ENCODE results near the gene CHURC1.

CHURC1 gene

DNA sequence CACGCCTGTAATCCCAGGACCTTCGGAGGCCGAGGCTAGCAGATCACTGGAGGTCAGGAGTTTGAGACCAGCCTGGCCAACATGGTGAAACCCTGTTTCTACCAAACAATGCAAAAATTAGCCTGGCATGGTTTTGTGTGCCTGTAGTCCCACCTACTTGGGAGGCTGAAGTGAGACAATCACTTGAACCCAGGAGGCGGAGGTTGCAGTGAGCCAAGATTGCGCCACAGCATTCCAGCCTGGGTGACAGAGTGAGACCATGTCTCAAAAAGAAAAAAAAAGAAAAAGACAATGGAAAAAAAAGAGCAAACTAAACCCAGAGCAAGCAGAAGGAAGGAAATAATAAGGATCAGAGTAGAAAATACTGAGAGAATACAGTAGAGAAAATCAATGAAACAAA is 5.4 kb downstream of the CHURC1 start:
- H3K9me3 ChIP-seq (ENCODE audit: control insufficient read depth, insufficient read depth, low read depth, low read length), result no peaks in the 10 kb centered on the region
- no peak overlapping the region for H3K4me3 ChIP-seq (ENCODE audit: low read depth, low read length)
- H3K4me1 ChIP-seq (ENCODE audit: control insufficient read depth, insufficient read depth, low read length), result peaks cover 3% of the 10 kb centered on the region; the same call in 1 of the 2 replicates
- POLR2A ChIA-PET, result no interaction called here
- CTCF ChIA-PET, result interaction anchor here (0.6 kb wide), 1 partner anchor 23 kb away, joined by 3 read pairs; the partner anchor contains the start of gene GPX2
- H3K36me3 ChIP-seq (ENCODE audit: control insufficient read depth in 2 of 2, insufficient read depth in 1 of 2, low read length in 2 of 2), result peaks cover 7 to 12% of the 10 kb centered on the region in 2 experiments
- no peak overlapping the region for H3K27ac ChIP-seq (ENCODE audit: extremely low read depth, low read depth, low read length)
- no peak for TF ChIP-seq SP3 (tag by site-specific recombination; IDR thresholded peaks at IDR 0.05)
- TF ChIP-seq ZNF121 (tag by site-specific recombination; IDR thresholded peaks at IDR 0.05), result no peak
- TF ChIP-seq ZEB2 (tag by site-specific recombination; IDR thresholded peaks at IDR 0.05), result no peak
- TF ChIP-seq ZNF112 (tag by site-specific recombination; IDR thresholded peaks at IDR 0.05), result no peak
- no peak for TF ChIP-seq ZNF48 (tag by site-specific recombination; IDR thresholded peaks at IDR 0.05)
- TF ChIP-seq, protein P1, sequence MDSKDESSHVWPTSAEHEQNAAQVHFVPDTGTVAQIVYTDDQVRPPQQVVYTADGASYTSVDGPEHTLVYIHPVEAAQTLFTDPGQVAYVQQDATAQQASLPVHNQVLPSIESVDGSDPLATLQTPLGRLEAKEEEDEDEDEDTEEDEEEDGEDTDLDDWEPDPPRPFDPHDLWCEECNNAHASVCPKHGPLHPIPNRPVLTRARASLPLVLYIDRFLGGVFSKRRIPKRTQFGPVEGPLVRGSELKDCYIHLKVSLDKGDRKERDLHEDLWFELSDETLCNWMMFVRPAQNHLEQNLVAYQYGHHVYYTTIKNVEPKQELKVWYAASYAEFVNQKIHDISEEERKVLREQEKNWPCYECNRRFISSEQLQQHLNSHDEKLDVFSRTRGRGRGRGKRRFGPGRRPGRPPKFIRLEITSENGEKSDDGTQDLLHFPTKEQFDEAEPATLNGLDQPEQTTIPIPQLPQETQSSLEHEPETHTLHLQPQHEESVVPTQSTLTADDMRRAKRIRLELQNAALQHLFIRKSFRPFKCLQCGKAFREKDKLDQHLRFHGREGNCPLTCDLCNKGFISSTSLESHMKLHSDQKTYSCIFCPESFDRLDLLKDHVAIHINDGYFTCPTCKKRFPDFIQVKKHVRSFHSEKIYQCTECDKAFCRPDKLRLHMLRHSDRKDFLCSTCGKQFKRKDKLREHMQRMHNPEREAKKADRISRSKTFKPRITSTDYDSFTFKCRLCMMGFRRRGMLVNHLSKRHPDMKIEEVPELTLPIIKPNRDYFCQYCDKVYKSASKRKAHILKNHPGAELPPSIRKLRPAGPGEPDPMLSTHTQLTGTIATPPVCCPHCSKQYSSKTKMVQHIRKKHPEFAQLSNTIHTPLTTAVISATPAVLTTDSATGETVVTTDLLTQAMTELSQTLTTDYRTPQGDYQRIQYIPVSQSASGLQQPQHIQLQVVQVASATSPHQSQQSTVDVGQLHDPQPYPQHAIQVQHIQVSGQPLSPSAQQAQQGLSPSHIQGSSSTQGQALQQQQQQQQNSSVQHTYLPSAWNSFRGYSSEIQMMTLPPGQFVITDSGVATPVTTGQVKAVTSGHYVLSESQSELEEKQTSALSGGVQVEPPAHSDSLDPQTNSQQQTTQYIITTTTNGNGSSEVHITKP (tag by site-specific recombination; IDR thresholded peaks at IDR 0.05), result no peak
- TF ChIP-seq, protein P2, sequence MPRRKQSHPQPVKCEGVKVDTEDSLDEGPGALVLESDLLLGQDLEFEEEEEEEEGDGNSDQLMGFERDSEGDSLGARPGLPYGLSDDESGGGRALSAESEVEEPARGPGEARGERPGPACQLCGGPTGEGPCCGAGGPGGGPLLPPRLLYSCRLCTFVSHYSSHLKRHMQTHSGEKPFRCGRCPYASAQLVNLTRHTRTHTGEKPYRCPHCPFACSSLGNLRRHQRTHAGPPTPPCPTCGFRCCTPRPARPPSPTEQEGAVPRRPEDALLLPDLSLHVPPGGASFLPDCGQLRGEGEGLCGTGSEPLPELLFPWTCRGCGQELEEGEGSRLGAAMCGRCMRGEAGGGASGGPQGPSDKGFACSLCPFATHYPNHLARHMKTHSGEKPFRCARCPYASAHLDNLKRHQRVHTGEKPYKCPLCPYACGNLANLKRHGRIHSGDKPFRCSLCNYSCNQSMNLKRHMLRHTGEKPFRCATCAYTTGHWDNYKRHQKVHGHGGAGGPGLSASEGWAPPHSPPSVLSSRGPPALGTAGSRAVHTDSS (tag by site-specific recombination; IDR thresholded peaks at IDR 0.05), result no peak
- TF ChIP-seq ZNF140 (tag by site-specific recombination; IDR thresholded peaks at IDR 0.05), result no peak

DNA sequence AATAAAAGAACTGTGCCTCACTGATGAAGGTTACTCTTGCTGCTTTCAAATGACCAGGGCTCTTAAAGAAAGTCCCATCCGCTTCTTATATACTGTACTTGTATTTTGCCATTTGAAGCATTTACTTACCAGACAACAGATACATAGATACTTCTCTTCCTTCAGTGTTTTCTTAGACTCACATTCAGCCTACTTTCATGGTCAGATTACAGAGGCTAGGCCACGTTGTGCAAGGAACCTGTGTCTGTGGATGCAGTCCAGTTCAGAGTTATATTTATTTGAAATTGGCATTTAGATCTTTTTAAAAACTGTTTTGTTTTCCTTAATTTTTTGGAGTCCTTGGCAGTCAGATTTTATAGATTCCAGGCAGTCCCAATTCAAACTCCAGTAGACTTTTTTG is 6.2 kb downstream of the CHURC1 start:
- POLR2A ChIA-PET, result no interaction called here
- H3K4me1 ChIP-seq (ENCODE audit: control insufficient read depth, insufficient read depth, low read length), result no peaks in the 10 kb centered on the region
- H3K27ac ChIP-seq (ENCODE audit: extremely low read depth, low read depth, low read length), result no peak overlapping the region
- H3K9me3 ChIP-seq (ENCODE audit: control insufficient read depth, insufficient read depth, low read depth, low read length), result no peaks in the 10 kb centered on the region
- CTCF ChIA-PET, result interaction anchor here (0.6 to 1.7 kb wide), 3 partner anchors 16 to 132 kb away, joined by 3 to 5 read pairs (median 4); partner anchors contain the start of gene GPX2
- H3K36me3 ChIP-seq (ENCODE audit: control insufficient read depth in 2 of 2, insufficient read depth in 1 of 2, low read length in 2 of 2), result peaks cover 16 to 21% of the 10 kb centered on the region in 2 experiments
- no peak overlapping the region for H3K4me3 ChIP-seq (ENCODE audit: low read depth, low read length)
- no peak for TF ChIP-seq ZBTB1 (tag by site-specific recombination; IDR thresholded peaks at IDR 0.05)
- no peak for TF ChIP-seq KLF8 (tag by site-specific recombination; IDR thresholded peaks at IDR 0.05)
- no peak for TF ChIP-seq ZNF571 (tag by site-specific recombination; IDR thresholded peaks at IDR 0.05)
- no peak for TF ChIP-seq ZNF621 (tag by site-specific recombination; IDR thresholded peaks at IDR 0.05)
- TF ChIP-seq ZNF37A (tag by site-specific recombination; IDR thresholded peaks at IDR 0.05), result no peak
- no peak for TF ChIP-seq ZNF114 (tag by site-specific recombination; IDR thresholded peaks at IDR 0.05)
- TF ChIP-seq, protein P3, sequence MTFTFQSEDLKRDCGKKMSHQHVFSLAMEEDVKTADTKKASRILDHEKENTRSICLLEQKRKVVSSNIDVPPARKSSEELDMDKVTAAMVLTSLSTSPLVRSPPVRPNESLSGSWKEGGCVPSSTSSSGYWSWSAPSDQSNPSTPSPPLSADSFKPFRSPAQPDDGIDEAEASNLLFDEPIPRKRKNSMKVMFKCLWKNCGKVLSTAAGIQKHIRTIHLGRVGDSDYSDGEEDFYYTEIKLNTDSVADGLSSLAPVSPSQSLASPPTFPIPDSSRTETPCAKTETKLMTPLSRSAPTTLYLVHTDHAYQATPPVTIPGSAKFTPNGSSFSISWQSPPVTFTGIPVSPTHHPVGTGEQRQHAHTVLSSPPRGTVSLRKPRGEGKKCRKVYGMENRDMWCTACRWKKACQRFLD (tag by site-specific recombination; IDR thresholded peaks at IDR 0.05), result no peak
- TF ChIP-seq ZNF548 (tag by site-specific recombination; IDR thresholded peaks at IDR 0.05), result no peak

DNA sequence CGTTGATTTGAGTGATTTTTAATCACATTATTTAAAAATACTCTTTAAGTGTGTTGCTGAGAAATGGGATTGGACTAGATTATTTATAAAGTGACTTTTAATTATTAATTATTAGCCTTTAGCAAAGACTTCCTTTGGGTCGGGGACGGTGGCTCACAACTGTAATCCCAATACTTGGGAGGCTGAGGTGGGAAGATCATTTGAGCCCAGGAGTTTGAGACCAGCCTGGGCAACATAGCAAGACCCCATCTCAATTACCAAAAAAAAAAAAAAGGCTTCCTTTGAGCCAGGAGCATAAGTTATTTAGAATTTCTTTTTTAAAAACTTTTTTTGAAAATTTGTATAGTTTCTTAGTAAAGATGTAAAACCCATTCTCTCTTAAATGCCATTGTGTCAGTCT is 8.8 kb downstream of the CHURC1 start:
- no peak overlapping the region for H3K4me3 ChIP-seq (ENCODE audit: low read depth, low read length)
- no peak overlapping the region for H3K27ac ChIP-seq (ENCODE audit: extremely low read depth, low read depth, low read length)
- H3K36me3 ChIP-seq (ENCODE audit: control insufficient read depth in 2 of 2, insufficient read depth in 1 of 2, low read length in 2 of 2), result peaks cover 30 to 37% of the 10 kb centered on the region in 2 experiments
- H3K9me3 ChIP-seq (ENCODE audit: control insufficient read depth, insufficient read depth, low read depth, low read length), result no peaks in the 10 kb centered on the region
- H3K4me1 ChIP-seq (ENCODE audit: control insufficient read depth, insufficient read depth, low read length), result no peaks in the 10 kb centered on the region
- no peak for TF ChIP-seq ZNF521 (tag by site-specific recombination; IDR thresholded peaks at IDR 0.05)
- peak; percentile 68; the same call in 1 of the 2 replicates for TF ChIP-seq ZNF121 (tag by site-specific recombination; IDR thresholded peaks at IDR 0.05)
- CTCF ChIA-PET, result interaction anchor here (0.7 kb wide), 4 partner anchors 14 to 532 kb away, joined by 4 to 5 read pairs (median 4); no protein-coding TSS in a partner anchor
- POLR2A ChIA-PET, result interaction anchor here (0.7 kb wide), 1 partner anchor 124 kb away, joined by 5 read pairs; no protein-coding TSS in a partner anchor

Measured in HEK293 (cell line).